Liver (tissue), 3 donors: ENCODE measurements around the gene RSRP1.

ENCODE experiments used
- CTCF ChIP-seq: fragments of 150-350 bp; IDR thresholded peaks from 2 replicates; pipeline ENCODE4 v1.5.1; 2017; ENCODE audit warnings: improper control_type of control experiment, low read depth, low read length; ENCODE audit not compliant: missing input control
- GABPA ChIP-seq, 2 donors: IDR thresholded peaks in 1 of 2; conservative IDR thresholded peaks in 1 of 2; 2 replicates each; pipeline ENCODE4 v1.6.1; 2016; ENCODE audit warnings: antibody characterized with exemption in 2 of 2, mild to moderate bottlenecking in 1 of 2, moderate library complexity in 1 of 2
- HNF4A ChIP-seq, 2 donors: conservative IDR thresholded peaks; 2 replicates each; pipeline ENCODE4 v1.6.1; 2016; ENCODE audit warnings: antibody characterized with exemption in 2 of 2, mild to moderate bottlenecking in 2 of 2
- JUND ChIP-seq, 2 donors: IDR thresholded peaks; 2 replicates each; pipeline ENCODE4 v1.6.1; 2016; ENCODE audit warnings: antibody characterized with exemption in 2 of 2
- NR2F2 ChIP-seq: IDR thresholded peaks from 2 replicates; pipeline ENCODE4 v1.6.1; 2016; ENCODE audit warnings: antibody characterized with exemption
- RAD21 ChIP-seq, 2 donors: IDR thresholded peaks; 2 replicates each; pipeline ENCODE4 v1.6.1; 2016; ENCODE audit warnings: antibody characterized with exemption in 2 of 2, mild to moderate bottlenecking in 2 of 2
- TAF1 ChIP-seq: conservative IDR thresholded peaks from 2 replicates; pipeline ENCODE4 v1.6.1; 2016; ENCODE audit warnings: antibody characterized with exemption, mild to moderate bottlenecking
- YY1 ChIP-seq: IDR thresholded peaks from 2 replicates; pipeline ENCODE4 v1.6.1; 2016; ENCODE audit warnings: antibody characterized with exemption, mild to moderate bottlenecking
- TF ChIP-seq, protein P1 (sequence below): IDR thresholded peaks from 2 replicates; pipeline ENCODE4 v1.6.1; 2016; ENCODE audit warnings: antibody characterized with exemption
- TF ChIP-seq, protein P2 (sequence below): IDR thresholded peaks from 2 replicates; pipeline ENCODE4 v1.6.1; 2016; ENCODE audit warnings: antibody characterized with exemption, mild to moderate bottlenecking
- donor health status: healthy.
- donor health status: healthy.

DNA sequence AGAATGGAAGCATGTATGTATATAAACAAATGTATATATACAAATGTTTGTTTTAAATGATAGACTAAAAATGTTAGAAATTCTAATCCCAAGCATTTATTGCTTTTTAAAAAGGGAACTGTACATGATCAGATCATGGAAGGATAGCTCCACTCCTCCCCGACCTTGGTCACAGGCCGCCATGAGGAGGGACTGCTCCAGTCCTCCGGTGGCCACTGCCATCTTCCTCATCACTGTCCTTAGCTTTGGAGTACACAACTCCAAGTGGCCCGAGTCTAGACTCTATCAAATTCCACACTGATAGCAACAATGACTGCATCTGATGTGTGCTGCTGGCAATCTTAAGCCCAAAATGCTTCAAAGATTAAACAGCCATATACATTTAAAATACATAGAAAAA, 24.6 kb downstream of the RSRP1 start:
- TF ChIP-seq CTCF (no peak), NR2F2 (no peak), RAD21 (IDR thresholded peaks at IDR 0.05) (no peak), YY1 (no peak), TAF1 (no peak), GABPA (IDR thresholded peaks at IDR 0.05 in 1 of 2, conservative IDR thresholded peaks at IDR 0.05 in 1 of 2) (no peak), HNF4A (conservative IDR thresholded peaks at IDR 0.05) (no peak), JUND (IDR thresholded peaks at IDR 0.05) (no peak)
- TF ChIP-seq, protein P1, sequence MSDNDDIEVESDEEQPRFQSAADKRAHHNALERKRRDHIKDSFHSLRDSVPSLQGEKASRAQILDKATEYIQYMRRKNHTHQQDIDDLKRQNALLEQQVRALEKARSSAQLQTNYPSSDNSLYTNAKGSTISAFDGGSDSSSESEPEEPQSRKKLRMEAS: no peak
- TF ChIP-seq, protein P2, sequence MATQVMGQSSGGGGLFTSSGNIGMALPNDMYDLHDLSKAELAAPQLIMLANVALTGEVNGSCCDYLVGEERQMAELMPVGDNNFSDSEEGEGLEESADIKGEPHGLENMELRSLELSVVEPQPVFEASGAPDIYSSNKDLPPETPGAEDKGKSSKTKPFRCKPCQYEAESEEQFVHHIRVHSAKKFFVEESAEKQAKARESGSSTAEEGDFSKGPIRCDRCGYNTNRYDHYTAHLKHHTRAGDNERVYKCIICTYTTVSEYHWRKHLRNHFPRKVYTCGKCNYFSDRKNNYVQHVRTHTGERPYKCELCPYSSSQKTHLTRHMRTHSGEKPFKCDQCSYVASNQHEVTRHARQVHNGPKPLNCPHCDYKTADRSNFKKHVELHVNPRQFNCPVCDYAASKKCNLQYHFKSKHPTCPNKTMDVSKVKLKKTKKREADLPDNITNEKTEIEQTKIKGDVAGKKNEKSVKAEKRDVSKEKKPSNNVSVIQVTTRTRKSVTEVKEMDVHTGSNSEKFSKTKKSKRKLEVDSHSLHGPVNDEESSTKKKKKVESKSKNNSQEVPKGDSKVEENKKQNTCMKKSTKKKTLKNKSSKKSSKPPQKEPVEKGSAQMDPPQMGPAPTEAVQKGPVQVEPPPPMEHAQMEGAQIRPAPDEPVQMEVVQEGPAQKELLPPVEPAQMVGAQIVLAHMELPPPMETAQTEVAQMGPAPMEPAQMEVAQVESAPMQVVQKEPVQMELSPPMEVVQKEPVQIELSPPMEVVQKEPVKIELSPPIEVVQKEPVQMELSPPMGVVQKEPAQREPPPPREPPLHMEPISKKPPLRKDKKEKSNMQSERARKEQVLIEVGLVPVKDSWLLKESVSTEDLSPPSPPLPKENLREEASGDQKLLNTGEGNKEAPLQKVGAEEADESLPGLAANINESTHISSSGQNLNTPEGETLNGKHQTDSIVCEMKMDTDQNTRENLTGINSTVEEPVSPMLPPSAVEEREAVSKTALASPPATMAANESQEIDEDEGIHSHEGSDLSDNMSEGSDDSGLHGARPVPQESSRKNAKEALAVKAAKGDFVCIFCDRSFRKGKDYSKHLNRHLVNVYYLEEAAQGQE: no peak
